ENCODE measurements around the gene LGI2.

Gene LGI2

GRCh38 chr4:24979554-24979953 lies 51.2 kb downstream of the LGI2 start:
- Mint-ChIP-seq H3K4me3 (no peak overlapping the region), H3K27ac (no peak overlapping the region), H3K36me3 (ENCODE audit: low read depth) (no peaks in the 10 kb centered on the region), H3K27me3 (ENCODE audit: low read depth, poor library complexity) (peaks cover 29% of the 10 kb centered on the region), H3K4me1 (peaks cover 20% of the 10 kb centered on the region), H3K9me3 (no peaks in the 10 kb centered on the region)
- DNase-seq: no peak
- TF ChIP-seq, protein P1, sequence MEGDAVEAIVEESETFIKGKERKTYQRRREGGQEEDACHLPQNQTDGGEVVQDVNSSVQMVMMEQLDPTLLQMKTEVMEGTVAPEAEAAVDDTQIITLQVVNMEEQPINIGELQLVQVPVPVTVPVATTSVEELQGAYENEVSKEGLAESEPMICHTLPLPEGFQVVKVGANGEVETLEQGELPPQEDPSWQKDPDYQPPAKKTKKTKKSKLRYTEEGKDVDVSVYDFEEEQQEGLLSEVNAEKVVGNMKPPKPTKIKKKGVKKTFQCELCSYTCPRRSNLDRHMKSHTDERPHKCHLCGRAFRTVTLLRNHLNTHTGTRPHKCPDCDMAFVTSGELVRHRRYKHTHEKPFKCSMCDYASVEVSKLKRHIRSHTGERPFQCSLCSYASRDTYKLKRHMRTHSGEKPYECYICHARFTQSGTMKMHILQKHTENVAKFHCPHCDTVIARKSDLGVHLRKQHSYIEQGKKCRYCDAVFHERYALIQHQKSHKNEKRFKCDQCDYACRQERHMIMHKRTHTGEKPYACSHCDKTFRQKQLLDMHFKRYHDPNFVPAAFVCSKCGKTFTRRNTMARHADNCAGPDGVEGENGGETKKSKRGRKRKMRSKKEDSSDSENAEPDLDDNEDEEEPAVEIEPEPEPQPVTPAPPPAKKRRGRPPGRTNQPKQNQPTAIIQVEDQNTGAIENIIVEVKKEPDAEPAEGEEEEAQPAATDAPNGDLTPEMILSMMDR (IDR thresholded peaks at IDR 0.05): no peak

- Mint-ChIP-seq H3K27ac (no peak overlapping the region), H3K9me3 (no peaks in the 10 kb centered on the region), H3K36me3 (ENCODE audit: low read depth) (no peaks in the 10 kb centered on the region), H3K4me3 (no peak overlapping the region), H3K27me3 (ENCODE audit: low read depth, poor library complexity) (peaks cover 33% of the 10 kb centered on the region), H3K4me1 (peaks cover 30% of the 10 kb centered on the region)
- no peak for DNase-seq
- TF ChIP-seq, protein P1 (IDR thresholded peaks at IDR 0.05): no peak
These were observed 52.3 kb downstream of the LGI2 start for GRCh38 chr4:24978291-24979075.

DNA sequence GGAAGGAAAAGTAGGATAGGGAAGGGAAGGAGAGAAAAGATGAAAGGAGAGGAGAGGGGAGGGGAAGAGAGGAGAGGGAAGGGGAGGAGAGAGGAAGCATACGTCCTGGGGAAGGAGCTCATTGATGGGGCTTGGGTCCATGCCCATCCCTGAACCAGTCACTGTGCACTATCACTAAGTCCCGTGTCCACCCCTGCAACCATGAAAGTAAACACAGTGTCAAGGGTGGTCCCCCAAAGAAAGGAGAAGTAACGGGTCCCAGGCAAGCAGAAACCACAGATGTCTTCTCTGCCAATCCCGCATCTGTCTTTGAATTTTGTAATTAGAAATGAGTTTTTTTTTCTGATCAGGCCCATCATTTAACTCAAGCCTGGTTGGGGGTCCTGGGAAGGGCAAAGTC lies 55.2 kb downstream of the LGI2 start:
- Mint-ChIP-seq H3K27ac (no peak overlapping the region), H3K4me3 (no peak overlapping the region), H3K27me3 (ENCODE audit: low read depth, poor library complexity) (peaks cover 33% of the 10 kb centered on the region), H3K9me3 (no peaks in the 10 kb centered on the region), H3K4me1 (peaks cover 23% of the 10 kb centered on the region), H3K36me3 (ENCODE audit: low read depth) (no peaks in the 10 kb centered on the region)
- no peak for DNase-seq
- TF ChIP-seq, protein P1 (IDR thresholded peaks at IDR 0.05): no peak

GRCh38 chr4:24973747-24974601 lies 56.8 kb downstream of the LGI2 start:
- H3K36me3 Mint-ChIP-seq (ENCODE audit: low read depth): no peaks in the 10 kb centered on the region
- H3K27me3 Mint-ChIP-seq (ENCODE audit: low read depth, poor library complexity): peaks cover 24% of the 10 kb centered on the region
- peak; percentile 21 for DNase-seq

GRCh38 chr4:24973404-24973746 lies 57.4 kb downstream of the LGI2 start:
- TF ChIP-seq, protein P1 (IDR thresholded peaks at IDR 0.05): no peak
- Mint-ChIP-seq H3K4me3 (no peak overlapping the region), H3K27ac (no peak overlapping the region), H3K27me3 (ENCODE audit: low read depth, poor library complexity) (peaks cover 18% of the 10 kb centered on the region), H3K9me3 (no peaks in the 10 kb centered on the region), H3K4me1 (peaks cover 18% of the 10 kb centered on the region), H3K36me3 (ENCODE audit: low read depth) (no peaks in the 10 kb centered on the region)
- no peak for DNase-seq

More at GRCh38 chr4:24973747-24974601, 56.8 kb downstream of the LGI2 start:
- Mint-ChIP-seq H3K27ac (no peak overlapping the region), H3K9me3 (no peaks in the 10 kb centered on the region), H3K4me1 (peaks cover 18% of the 10 kb centered on the region), H3K4me3 (no peak overlapping the region)
- TF ChIP-seq, protein P1 (IDR thresholded peaks at IDR 0.05): no peak

Measured in nephron progenitor cell (in vitro differentiated cells).